Measurements from ENCODE around the gene FAM180B. TPM values are rescaled to one million over a fixed set of nuclear protein-coding genes. Genes with fewer than 3 reads are reported as not detected.
"Not testable (repeated sequence)": the region's sequence is repeated elsewhere in the genome, so short reads cannot be mapped to it uniquely, and the experiment has no call there.

FAM180B gene
- under 1 TPM in 1 of 2 experiments, not detected in 1; 0.25 TPM for total RNA-seq

- Mint-ChIP-seq H3K36me3 (ENCODE audit: low read depth) (peaks cover 24% of the 10 kb centered on the region), H3K27ac (no peak within 1 kb of the TSS), H3K9me3 (no peaks in the 10 kb centered on the region), H3K4me3 (no peak within 1 kb of the TSS), H3K27me3 (no peaks in the 10 kb centered on the region), H3K4me1 (peaks cover 2% of the 10 kb centered on the region)
- DNase-seq = no peak
- ChIA-PET POLR2A (no interaction called here), CTCF (interaction anchor here (0.5 kb wide), 1 partner anchor 22 kb away, joined by 3 read pairs; no protein-coding TSS in a partner anchor)
These were observed at the start of gene FAM180B for GRCh38 chr11:47586098-47586855. FAM180B (plus strand) TSS chr11:47586678; CDS start chr11:47586769, 91 bp downstream.

GRCh38 chr11:47536915-47537314, 49.6 kb upstream of the FAM180B start:
- no peaks in the 10 kb centered on the region for H3K9me3 Mint-ChIP-seq
- H3K4me1 Mint-ChIP-seq = peaks cover 36% of the 10 kb centered on the region
- DNase-seq = no peak
- no peak overlapping the region for H3K4me3 Mint-ChIP-seq
- H3K27me3 Mint-ChIP-seq = no peaks in the 10 kb centered on the region
- ChIA-PET CTCF (interaction anchor here (0.6 to 4.1 kb wide), 10 partner anchors 9 to 96 kb away, joined by 3 to 35 read pairs (median 3); partner anchors contain the start of gene CELF1), POLR2A (no interaction called here)
- no peak overlapping the region for H3K27ac Mint-ChIP-seq
- peaks cover 20% of the 10 kb centered on the region for H3K36me3 Mint-ChIP-seq (ENCODE audit: low read depth)

- no peaks in the 10 kb centered on the region for H3K27me3 Mint-ChIP-seq
- no peak overlapping the region for H3K4me3 Mint-ChIP-seq
- DNase-seq = no peak
- H3K27ac Mint-ChIP-seq = peak overlapping the region; percentile 69
- peaks cover 39% of the 10 kb centered on the region for H3K4me1 Mint-ChIP-seq
- ChIA-PET POLR2A (interaction anchor here (0.6 to 0.7 kb wide), 2 partner anchors 28 to 897 kb away, joined by 3 to 4 read pairs; no protein-coding TSS in a partner anchor), CTCF (interaction anchor here (0.6 to 4.1 kb wide), 6 partner anchors 11 to 148 kb away, joined by 3 to 35 read pairs (median 3); partner anchors contain the start of gene CELF1)
- peaks cover 18% of the 10 kb centered on the region for H3K36me3 Mint-ChIP-seq (ENCODE audit: low read depth)
- no peaks in the 10 kb centered on the region for H3K9me3 Mint-ChIP-seq
These were observed 47.5 kb upstream of the FAM180B start for GRCh38 chr11:47538741-47539565.

- POLR2A ChIA-PET = interaction anchor here (0.9 kb wide), 1 partner anchor 38 kb away, joined by 3 read pairs; no protein-coding TSS in a partner anchor
- H3K27ac Mint-ChIP-seq = no peak overlapping the region
- no peak for DNase-seq
- peaks cover 18% of the 10 kb centered on the region for H3K36me3 Mint-ChIP-seq (ENCODE audit: low read depth)
- CTCF ChIA-PET = interaction anchor here (0.6 to 4.1 kb wide), 4 partner anchors 8 to 124 kb away, joined by 3 to 35 read pairs (median 4); partner anchors contain the start of gene CELF1
- H3K9me3 Mint-ChIP-seq = no peaks in the 10 kb centered on the region
- H3K27me3 Mint-ChIP-seq = no peaks in the 10 kb centered on the region
- H3K4me3 Mint-ChIP-seq = no peak overlapping the region
- H3K4me1 Mint-ChIP-seq = peaks cover 44% of the 10 kb centered on the region
These were observed 46.8 kb upstream of the FAM180B start for GRCh38 chr11:47539681-47540039.

GRCh38 chr11:47541070-47541469, 45.4 kb upstream of the FAM180B start:
- peaks cover 14% of the 10 kb centered on the region for H3K36me3 Mint-ChIP-seq (ENCODE audit: low read depth)

GRCh38 chr11:47545298-47545697, 41.2 kb upstream of the FAM180B start:
- POLR2A ChIA-PET = no interaction called here
- no peaks in the 10 kb centered on the region for H3K9me3 Mint-ChIP-seq
- no peak overlapping the region for H3K27ac Mint-ChIP-seq
- H3K27me3 Mint-ChIP-seq = no peaks in the 10 kb centered on the region
- CTCF ChIA-PET = interaction anchor here (0.6 kb wide), 2 partner anchors 16 to 28 kb away, joined by 3 read pairs; no protein-coding TSS in a partner anchor
- H3K4me1 Mint-ChIP-seq = peaks cover 49% of the 10 kb centered on the region
- DNase-seq = no peak
- H3K36me3 Mint-ChIP-seq (ENCODE audit: low read depth) = peaks cover 20% of the 10 kb centered on the region
- no peak overlapping the region for H3K4me3 Mint-ChIP-seq

More at GRCh38 chr11:47541070-47541469, 45.4 kb upstream of the FAM180B start:
- no peaks in the 10 kb centered on the region for H3K27me3 Mint-ChIP-seq
- peaks cover 42% of the 10 kb centered on the region for H3K4me1 Mint-ChIP-seq
- no peak for DNase-seq
- H3K27ac Mint-ChIP-seq = peak overlapping the region; percentile 1
- no peak overlapping the region for H3K4me3 Mint-ChIP-seq
- POLR2A ChIA-PET = no interaction called here
- H3K9me3 Mint-ChIP-seq = no peaks in the 10 kb centered on the region
- CTCF ChIA-PET = interaction anchor here (0.6 to 4.1 kb wide), 4 partner anchors 9 to 34 kb away, joined by 4 to 35 read pairs (median 5); partner anchors contain the start of gene CELF1

- POLR2A ChIA-PET, H3K27me3 Mint-ChIP-seq, H3K4me3 Mint-ChIP-seq, H3K27ac Mint-ChIP-seq, CTCF ChIA-PET, H3K9me3 Mint-ChIP-seq, DNase-seq: not testable (repeated sequence)
- Mint-ChIP-seq H3K4me1 (peaks cover 49% of the 10 kb centered on the region), H3K36me3 (ENCODE audit: low read depth) (peaks cover 24% of the 10 kb centered on the region)
These were observed 40.2 kb upstream of the FAM180B start for GRCh38 chr11:47546274-47546673.

GRCh38 chr11:47550288-47551047, 36.0 kb upstream of the FAM180B start:
- H3K27me3 Mint-ChIP-seq = no peaks in the 10 kb centered on the region
- DNase-seq = no peak
- H3K9me3 Mint-ChIP-seq = no peaks in the 10 kb centered on the region
- H3K27ac Mint-ChIP-seq = peak overlapping the region; percentile 93
- peak overlapping the region; percentile 97 for H3K4me3 Mint-ChIP-seq
- peaks cover 32% of the 10 kb centered on the region for H3K36me3 Mint-ChIP-seq (ENCODE audit: low read depth)
- POLR2A ChIA-PET = no interaction called here
- CTCF ChIA-PET = interaction anchor here (0.7 to 3.6 kb wide), 7 partner anchors 8 to 27 kb away, joined by 3 to 35 read pairs (median 6); partner anchors contain the start of genes KBTBD4 and NDUFS3
- peaks cover 51% of the 10 kb centered on the region for H3K4me1 Mint-ChIP-seq

- no peaks in the 10 kb centered on the region for H3K27me3 Mint-ChIP-seq
- peaks cover 32% of the 10 kb centered on the region for H3K36me3 Mint-ChIP-seq (ENCODE audit: low read depth)
- no peaks in the 10 kb centered on the region for H3K9me3 Mint-ChIP-seq
- no peak for DNase-seq
- H3K4me3 Mint-ChIP-seq = peak overlapping the region; percentile 97
- peak overlapping the region; percentile 93 for H3K27ac Mint-ChIP-seq
- H3K4me1 Mint-ChIP-seq = peaks cover 51% of the 10 kb centered on the region
- POLR2A ChIA-PET = no interaction called here
- CTCF ChIA-PET = interaction anchor here (0.7 to 3.6 kb wide), 10 partner anchors 8 to 54 kb away, joined by 3 to 35 read pairs (median 4); partner anchors contain the start of genes KBTBD4 and NDUFS3
These were observed 35.4 kb upstream of the FAM180B start for GRCh38 chr11:47551086-47551485.

- Mint-ChIP-seq H3K9me3 (no peaks in the 10 kb centered on the region), H3K36me3 (ENCODE audit: low read depth) (peaks cover 26% of the 10 kb centered on the region), H3K27me3 (no peaks in the 10 kb centered on the region), H3K4me1 (peaks cover 46% of the 10 kb centered on the region), H3K27ac (peak overlapping the region; percentile 93), H3K4me3 (peak overlapping the region; percentile 97)
- DNase-seq = peak; percentile 27
- CTCF ChIA-PET = interaction anchor here (0.7 to 3.6 kb wide), 11 partner anchors 9 to 58 kb away, joined by 3 to 35 read pairs (median 4); partner anchors contain the start of genes KBTBD4 and NDUFS3
- POLR2A ChIA-PET = interaction anchor here (0.6 to 0.8 kb wide), 3 partner anchors 16 to 30 kb away, joined by 3 to 6 read pairs (median 6); no protein-coding TSS in a partner anchor
These were observed 34.4 kb upstream of the FAM180B start for GRCh38 chr11:47552056-47552565.

- Mint-ChIP-seq H3K9me3 (no peaks in the 10 kb centered on the region), H3K4me3 (peak within 1 kb of the TSS; percentile 97), H3K27me3 (no peaks in the 10 kb centered on the region), H3K4me1 (peaks cover 43% of the 10 kb centered on the region), H3K27ac (peak within 1 kb of the TSS; percentile 93), H3K36me3 (ENCODE audit: low read depth) (peaks cover 23% of the 10 kb centered on the region)
- CTCF ChIA-PET = interaction anchor here (0.5 to 3.6 kb wide), 26 partner anchors 9 to 404 kb away, joined by 3 to 35 read pairs (median 4); partner anchors contain the start of genes AGBL2, KBTBD4, NDUFS3 and PTPMT1
- POLR2A ChIA-PET = interaction anchor here (0.6 to 0.8 kb wide), 2 partner anchors 17 to 20 kb away, joined by 3 to 6 read pairs; no protein-coding TSS in a partner anchor
- peak; percentile 94 for DNase-seq
These were observed 33.7 kb upstream of the FAM180B start, which contains the start of gene CELF1 for GRCh38 chr11:47552566-47553405. CELF1 (minus strand) TSS chr11:47553132; CDS start chr11:47499523, 53,609 bp downstream.

Data from activated CD4-positive, alpha-beta T cell treated with anti-CD3 and anti-CD28 coated beads, Interleukin-2, amount 10 ng/mL, durations not matched to agents 7 days and 5 days (primary cell).